Stimulated activated CD4-positive, alpha-beta T cell treated with anti-CD3 and anti-CD28 coated beads, Interleukin-1b, Interleukin-23, amount 100 ng/mL, for 48 hours (primary cell): Measurements from ENCODE around the gene ADCY1.

Source experiments
- DNase-seq: peaks from one replicate; pipeline ENCODE4 v3.0.0-alpha.2; 2020

ADCY1 gene

GRCh38 chr7:45594745-45595535 is 20.8 kb downstream of the ADCY1 start:
- DNase-seq: no peak

GRCh38 chr7:45595809-45596664 is 21.9 kb downstream of the ADCY1 start:
- no peak for DNase-seq

- no peak for DNase-seq
Observed at GRCh38 chr7:45596665-45597095, 22.5 kb downstream of the ADCY1 start.

GRCh38 chr7:45597286-45597984 is 23.3 kb downstream of the ADCY1 start:
- DNase-seq: no peak

- DNase-seq: no peak
Observed at GRCh38 chr7:45598886-45599520, 24.8 kb downstream of the ADCY1 start.

GRCh38 chr7:45599851-45600706 is 25.9 kb downstream of the ADCY1 start:
- DNase-seq: no peak

- DNase-seq: no peak
Observed at GRCh38 chr7:45601094-45601493, 26.9 kb downstream of the ADCY1 start.

- DNase-seq: no peak
Observed at GRCh38 chr7:45601816-45602540, 27.8 kb downstream of the ADCY1 start.

GRCh38 chr7:45606050-45606449 is 31.9 kb downstream of the ADCY1 start:
- DNase-seq: no peak

- no peak for DNase-seq
Observed at GRCh38 chr7:45606931-45607330, 32.8 kb downstream of the ADCY1 start.

GRCh38 chr7:45609180-45609579 is 35.0 kb downstream of the ADCY1 start:
- no peak for DNase-seq

- DNase-seq: no peak
Observed at GRCh38 chr7:45610019-45610418, 35.9 kb downstream of the ADCY1 start.

GRCh38 chr7:45610660-45611299 is 36.6 kb downstream of the ADCY1 start:
- DNase-seq: no peak

GRCh38 chr7:45617166-45617565 is 43.0 kb downstream of the ADCY1 start:
- no peak for DNase-seq

GRCh38 chr7:45622058-45622457 is 47.9 kb downstream of the ADCY1 start:
- no peak for DNase-seq

- no peak for DNase-seq
Observed at GRCh38 chr7:45623157-45623556, 49.0 kb downstream of the ADCY1 start.

- no peak for DNase-seq
Observed at GRCh38 chr7:45623740-45624391, 49.7 kb downstream of the ADCY1 start.

GRCh38 chr7:45624392-45624760 is 50.2 kb downstream of the ADCY1 start:
- no peak for DNase-seq

GRCh38 chr7:45625067-45625466 is 50.9 kb downstream of the ADCY1 start:
- DNase-seq: no peak
